H9 (cell line): ENCODE data around the gene PLCB1. TPM values are rescaled to one million over a fixed set of nuclear protein-coding genes. Genes with fewer than 3 reads are reported as not detected.

ENCODE experiments used
- DNase-seq: peaks from one replicate; pipeline ENCODE4 v3.0.0-alpha.2; 2017
- H2AFZ ChIP-seq: one replicate; pipeline ENCODE4 v1.6.1; 2013; ENCODE audit warnings: mild to moderate bottlenecking, low read length, control low read depth, moderate library complexity
- H2AK5ac ChIP-seq: 2 replicates; pipeline ENCODE4 v1.6.1; 2013; ENCODE audit warnings: low read length, control low read depth, mixed read lengths; ENCODE audit not compliant: insufficient read length
- H2BK120ac ChIP-seq: one replicate; pipeline ENCODE4 v1.6.1; 2013; ENCODE audit warnings: low read depth, mild to moderate bottlenecking, low read length, control low read depth, inconsistent platforms; ENCODE audit not compliant: poor library complexity, severe bottlenecking
- H2BK12ac ChIP-seq: 2 replicates; pipeline ENCODE4 v1.6.1; 2013; ENCODE audit warnings: low read length, control low read depth, mixed read lengths, low read depth; ENCODE audit not compliant: insufficient read length
- H2BK15ac ChIP-seq: 2 replicates; pipeline ENCODE4 v1.6.1; 2013; ENCODE audit warnings: low read depth, low read length, control low read depth
- H2BK20ac ChIP-seq: one replicate; pipeline ENCODE4 v1.6.1; 2013; ENCODE audit warnings: low read depth, mild to moderate bottlenecking, low read length, control low read depth, inconsistent platforms; ENCODE audit not compliant: poor library complexity, severe bottlenecking
- H2BK5ac ChIP-seq: 2 replicates; pipeline ENCODE4 v1.6.1; 2013; ENCODE audit warnings: low read length, control low read depth, mixed read lengths; ENCODE audit not compliant: insufficient read length
- H3K14ac ChIP-seq: 2 replicates; pipeline ENCODE4 v1.6.1; 2013; ENCODE audit warnings: low read length, control low read depth; ENCODE audit not compliant: insufficient read depth
- H3K18ac ChIP-seq: 2 replicates; pipeline ENCODE4 v1.6.1; 2013; ENCODE audit warnings: low read depth, mild to moderate bottlenecking, mixed read lengths, low read length, control low read depth; ENCODE audit not compliant: insufficient read length
- H3K23ac ChIP-seq: 2 replicates; pipeline ENCODE4 v1.6.1; 2013; ENCODE audit warnings: low read length, control low read depth, mixed read lengths, low read depth; ENCODE audit not compliant: insufficient read length
- H3K23me2 ChIP-seq: 2 replicates; pipeline ENCODE4 v1.6.1; 2013; ENCODE audit warnings: low read depth, mild to moderate bottlenecking, mixed read lengths, low read length, control low read depth; ENCODE audit not compliant: insufficient read length, poor library complexity, severe bottlenecking
- H3K27ac ChIP-seq: 2 replicates; pipeline ENCODE4 v1.5.1; 2013; ENCODE audit warnings: low read length, control low read depth, mixed read lengths, low read depth; ENCODE audit not compliant: insufficient read length
- H3K27me3 ChIP-seq: 2 replicates; pipeline ENCODE4 v1.6.1; 2013; ENCODE audit warnings: low read length, control low read depth, inconsistent platforms; ENCODE audit not compliant: insufficient read depth
- H3K4ac ChIP-seq: 2 replicates; pipeline ENCODE4 v1.6.1; 2013; ENCODE audit warnings: low read depth, mild to moderate bottlenecking, control low read depth, inconsistent platforms, low read length, moderate library complexity
- H3K4me1 ChIP-seq: 2 replicates; pipeline ENCODE4 v1.6.1; 2013; ENCODE audit warnings: low read length, control low read depth, inconsistent platforms; ENCODE audit not compliant: insufficient read depth
- H3K4me2 ChIP-seq: 2 replicates; pipeline ENCODE4 v1.6.1; 2013; ENCODE audit warnings: low read length, control low read depth, mixed read lengths; ENCODE audit not compliant: insufficient read length, insufficient read depth
- H3K56ac ChIP-seq: 2 replicates; pipeline ENCODE4 v1.6.1; 2013; ENCODE audit warnings: low read depth, mild to moderate bottlenecking, mixed read lengths, low read length, control low read depth; ENCODE audit not compliant: insufficient read length
- H3K79me1 ChIP-seq: 2 replicates; pipeline ENCODE4 v1.6.1; 2013; ENCODE audit warnings: low read depth, mild to moderate bottlenecking, moderate library complexity, low read length, control low read depth, inconsistent platforms; ENCODE audit not compliant: insufficient read depth, poor library complexity, severe bottlenecking
- H3K79me2 ChIP-seq: 2 replicates; pipeline ENCODE4 v1.6.1; 2013; ENCODE audit warnings: low read length, control low read depth, inconsistent platforms; ENCODE audit not compliant: insufficient read depth
- H3K9ac ChIP-seq: 2 replicates; pipeline ENCODE4 v1.6.1; 2013; ENCODE audit warnings: low read length, control low read depth, mixed read lengths; ENCODE audit not compliant: insufficient read length; ENCODE audit errors: extremely low read depth
- H3K9me3 ChIP-seq: one replicate; pipeline ENCODE4 v1.6.1; 2013; ENCODE audit warnings: low read depth, low read length, inconsistent platforms; ENCODE audit not compliant: control insufficient read depth
- H3T11ph ChIP-seq: one replicate; pipeline ENCODE4 v1.6.1; 2013; ENCODE audit warnings: mild to moderate bottlenecking, low read length, control low read depth, inconsistent platforms
- H4K20me1 ChIP-seq: one replicate; pipeline ENCODE4 v1.6.1; 2013; ENCODE audit not compliant: control insufficient read depth, insufficient read length, insufficient read depth
- H4K5ac ChIP-seq: 2 replicates; pipeline ENCODE4 v1.6.1; 2013; ENCODE audit warnings: low read depth, mild to moderate bottlenecking, mixed read lengths, low read length, control low read depth; ENCODE audit not compliant: insufficient read length
- H4K8ac ChIP-seq: replicated peaks from 2 replicates; pipeline ENCODE4 v1.6.1; 2013; ENCODE audit warnings: low read length, control low read depth, mixed read lengths, low read depth; ENCODE audit not compliant: insufficient read length
- H4K91ac ChIP-seq: 2 replicates; pipeline ENCODE4 v1.6.1; 2013; ENCODE audit warnings: low read depth, mild to moderate bottlenecking, moderate library complexity, mixed read lengths, low read length, control low read depth; ENCODE audit not compliant: insufficient read length
- H3K27ac Mint-ChIP-seq, 3 experiments: 2 replicates in 2 of 3; 3 replicates in 1 of 3; pipeline ENCODE4 v1.8.0; 2020 to 2021; ENCODE audit warnings: mixed read lengths in 3 of 3, mild to moderate bottlenecking in 1 of 3, moderate library complexity in 1 of 3
- H3K27me3 Mint-ChIP-seq: 2 replicates; pipeline ENCODE4 v1.8.0; 2021; ENCODE audit warnings: low read depth, mild to moderate bottlenecking, moderate library complexity, mixed read lengths
- H3K36me3 Mint-ChIP-seq, 3 experiments: 2 replicates in 2 of 3; 3 replicates in 1 of 3; pipeline ENCODE4 v1.8.0; 2020 to 2021; ENCODE audit warnings: low read depth in 3 of 3, mixed read lengths in 3 of 3; ENCODE audit not compliant: insufficient read depth in 1 of 3
- H3K4me1 Mint-ChIP-seq, 2 experiments: 2 replicates each; pipeline ENCODE4 v1.8.0; 2020; ENCODE audit warnings: mixed read lengths in 2 of 2
- H3K4me3 Mint-ChIP-seq, 2 experiments: 2 replicates in 1 of 2; 3 replicates in 1 of 2; pipeline ENCODE4 v1.8.0; 2020 to 2021; ENCODE audit warnings: mild to moderate bottlenecking in 2 of 2, mixed read lengths in 2 of 2, moderate library complexity in 1 of 2
- H3K9me3 Mint-ChIP-seq, 2 experiments: 2 replicates in 1 of 2; 3 replicates in 1 of 2; pipeline ENCODE4 v1.8.0; 2020; ENCODE audit warnings: mild to moderate bottlenecking in 2 of 2, mixed read lengths in 2 of 2, moderate library complexity in 1 of 2
- CTCF ChIP-seq: fragments of 200-600 bp; sonication (generic); conservative IDR thresholded peaks from 3 replicates; pipeline ENCODE4 v1.8.0; 2021; ENCODE audit warnings: antibody characterized with exemption, mild to moderate bottlenecking
- WGBS: extraction: QIAGEN DNeasy Blood & Tissue Kit; methylation state at CpG from one replicate; pipeline ENCODE4 v1.1.7; 2013; ENCODE audit warnings: missing lambda C conversion rate, low lambda C conversion rate, mixed read lengths; ENCODE audit not compliant: insufficient read length; ENCODE audit errors: extremely low coverage; 5-methylcytosine and 5-hydroxymethylcytosine counted together
- total RNA-seq: library from RNA; stranded (reverse); gene quantifications from 2 replicates; pipeline ENCODE4 v1.2.1, GENCODE V29; 2021

The PLCB1 gene
- total RNA-seq, 1 experiment from 2014 or later = 11.5 TPM

GRCh38 chr20:8457978-8458377 is 325.9 kb downstream of the PLCB1 start:
- H3K56ac ChIP-seq = no peak overlapping the region
- no peak overlapping the region for H3T11ph ChIP-seq
- H2BK15ac ChIP-seq = no peak overlapping the region
- no peaks in the 10 kb centered on the region for H4K20me1 ChIP-seq
- H3K9me3 ChIP-seq = no peaks in the 10 kb centered on the region
- H2BK12ac ChIP-seq = no peak overlapping the region
- no peak overlapping the region for H3K4me2 ChIP-seq
- H4K8ac ChIP-seq = no peak overlapping the region
- H3K18ac ChIP-seq = no peak overlapping the region
- H3K27me3 ChIP-seq = no peaks in the 10 kb centered on the region
- no peak overlapping the region for H2BK120ac ChIP-seq
- H3K9me3 Mint-ChIP-seq = no peaks in the 10 kb centered on the region; a peak in 1 of 5 replicates
- no peak for DNase-seq
- H3K23ac ChIP-seq = no peak overlapping the region
- H3K36me3 Mint-ChIP-seq = no peaks in the 10 kb centered on the region
- no peaks in the 10 kb centered on the region for H3K79me1 ChIP-seq
- H2BK20ac ChIP-seq = no peak overlapping the region
- H3K23me2 ChIP-seq = no peaks in the 10 kb centered on the region
- no peak overlapping the region for H3K4ac ChIP-seq
- no peaks in the 10 kb centered on the region for H3K4me1 ChIP-seq
- no peak overlapping the region for H4K5ac ChIP-seq
- TF ChIP-seq CTCF = no peak
- no CpG with 5 or more reads among the region's 4 CpGs for WGBS
- H3K4me1 Mint-ChIP-seq = no peaks in the 10 kb centered on the region
- no peak overlapping the region for H2BK5ac ChIP-seq
- H2AFZ ChIP-seq = no peak overlapping the region
- H3K14ac ChIP-seq = no peak overlapping the region
- H3K9ac ChIP-seq = no peak overlapping the region
- no peaks in the 10 kb centered on the region for H3K79me2 ChIP-seq
- peak overlapping the region in 1 of 3 experiments; percentile 41; a peak in 1 of 7 replicates for H3K27ac Mint-ChIP-seq
- no peak overlapping the region for H4K91ac ChIP-seq
- no peak overlapping the region for H3K27ac ChIP-seq
- no peak overlapping the region for H2AK5ac ChIP-seq
- H3K4me3 Mint-ChIP-seq = no peak overlapping the region
- no peaks in the 10 kb centered on the region for H3K27me3 Mint-ChIP-seq
